ENCODE measurements around the gene RAMACL. TPM values are rescaled to one million over a fixed set of nuclear protein-coding genes. Genes with fewer than 3 reads are reported as not detected.

Gene RAMACL
- polyA plus RNA-seq, 1 donor from 2014 or later, result 1.9 TPM

GRCh38 chr6:166592821-166593220 lies 6.3 kb upstream of the RAMACL start:
- Histone ChIP-seq H3K4me2 (ENCODE audit: low read length) (no peak overlapping the region), H3F3A (ENCODE audit: insufficient read depth, low read length, poor library complexity, severe bottlenecking) (no peaks in the 10 kb centered on the region), H2AFZ (ENCODE audit: low read depth, low read length) (no peak overlapping the region), H3K36me3 (ENCODE audit: insufficient read depth, low read length) (no peaks in the 10 kb centered on the region), H3K27ac (ENCODE audit: low read length) (no peak overlapping the region), H3K9me2 (ENCODE audit: insufficient read depth, low read length) (no peaks in the 10 kb centered on the region), H3K4me3 (ENCODE audit: low read length) (no peak overlapping the region), H3K9me3 (ENCODE audit: low read length) (no peaks in the 10 kb centered on the region), H3K9ac (ENCODE audit: low read length) (no peak overlapping the region), H4K20me1 (ENCODE audit: insufficient read depth) (no peaks in the 10 kb centered on the region), H3K79me2 (replicated peaks; ENCODE audit: insufficient read depth, low read length) (peaks cover 32% of the 10 kb centered on the region), H3K27me3 (ENCODE audit: insufficient read depth, low read depth, low read length) (no peaks in the 10 kb centered on the region)
- no peak for TF ChIP-seq POLR2AphosphoS5 (IDR thresholded peaks at IDR 0.05)
- no peak for TF ChIP-seq EP300 (conservative IDR thresholded peaks at IDR 0.05; ENCODE audit: poor library complexity, severe bottlenecking)
- no peak for TF ChIP-seq CTCF (IDR thresholded peaks at IDR 0.05; ENCODE audit: poor library complexity, severe bottlenecking)
- no peak for TF ChIP-seq EZH2 (IDR thresholded peaks at IDR 0.05; ENCODE audit: borderline replicate concordance, insufficient read depth, low read length, poor library complexity, severe bottlenecking)
- TF ChIP-seq RAD21 (conservative IDR thresholded peaks at IDR 0.05), result no peak
- TF ChIP-seq MXI1 (conservative IDR thresholded peaks at IDR 0.05; ENCODE audit: poor library complexity, severe bottlenecking), result no peak
- no peak for TF ChIP-seq SMC3 (conservative IDR thresholded peaks at IDR 0.05; ENCODE audit: poor library complexity)
- TF ChIP-seq TAF1 (IDR thresholded peaks at IDR 0.05; ENCODE audit: low read depth), result no peak
- TF ChIP-seq REST (IDR thresholded peaks at IDR 0.05; ENCODE audit: borderline replicate concordance), result no peak

GRCh38 chr6:166591961-166592520 lies 5.6 kb upstream of the RAMACL start:
- no peak overlapping the region for H2AFZ ChIP-seq (ENCODE audit: low read depth, low read length)
- H3K9me3 ChIP-seq (ENCODE audit: low read length), result no peaks in the 10 kb centered on the region
- no peaks in the 10 kb centered on the region for H3K27me3 ChIP-seq (ENCODE audit: insufficient read depth, low read depth, low read length)
- no peak overlapping the region for H3K4me2 ChIP-seq (ENCODE audit: low read length)
- H3K36me3 ChIP-seq (ENCODE audit: insufficient read depth, low read length), result no peaks in the 10 kb centered on the region
- no peak overlapping the region for H3K4me3 ChIP-seq (ENCODE audit: low read length)
- H3F3A ChIP-seq (ENCODE audit: insufficient read depth, low read length, poor library complexity, severe bottlenecking), result no peaks in the 10 kb centered on the region
- no peak overlapping the region for H3K27ac ChIP-seq (ENCODE audit: low read length)
- H3K79me2 ChIP-seq (replicated peaks; ENCODE audit: insufficient read depth, low read length), result peaks cover 32% of the 10 kb centered on the region
- TF ChIP-seq REST (IDR thresholded peaks at IDR 0.05; ENCODE audit: borderline replicate concordance), result no peak
- no peak for TF ChIP-seq TAF1 (IDR thresholded peaks at IDR 0.05; ENCODE audit: low read depth)
- no peak for TF ChIP-seq EZH2 (IDR thresholded peaks at IDR 0.05; ENCODE audit: borderline replicate concordance, insufficient read depth, low read length, poor library complexity, severe bottlenecking)
- TF ChIP-seq RAD21 (conservative IDR thresholded peaks at IDR 0.05), result no peak
- TF ChIP-seq CTCF (IDR thresholded peaks at IDR 0.05; ENCODE audit: poor library complexity, severe bottlenecking), result no peak
- TF ChIP-seq SMC3 (conservative IDR thresholded peaks at IDR 0.05; ENCODE audit: poor library complexity), result no peak
- H3K9me2 ChIP-seq (ENCODE audit: insufficient read depth, low read length), result no peaks in the 10 kb centered on the region
- H4K20me1 ChIP-seq (ENCODE audit: insufficient read depth), result no peaks in the 10 kb centered on the region
- no peak overlapping the region for H3K9ac ChIP-seq (ENCODE audit: low read length)
